GM19023 (cell line): ENCODE measurements around the gene ANXA8L1.
"Not testable (repeated sequence)": the region's sequence is repeated elsewhere in the genome, so short reads cannot be mapped to it uniquely, and the experiment has no call there.

ENCODE experiments used
- ATAC-seq: cut with Tn5 transposase; IDR thresholded peaks from one replicate; pipeline ENCODE4 v1.9.1; 2021; ENCODE audit warnings: mild to moderate bottlenecking, moderate library complexity; ENCODE audit not compliant: unreplicated experiment

ANXA8L1 gene

DNA sequence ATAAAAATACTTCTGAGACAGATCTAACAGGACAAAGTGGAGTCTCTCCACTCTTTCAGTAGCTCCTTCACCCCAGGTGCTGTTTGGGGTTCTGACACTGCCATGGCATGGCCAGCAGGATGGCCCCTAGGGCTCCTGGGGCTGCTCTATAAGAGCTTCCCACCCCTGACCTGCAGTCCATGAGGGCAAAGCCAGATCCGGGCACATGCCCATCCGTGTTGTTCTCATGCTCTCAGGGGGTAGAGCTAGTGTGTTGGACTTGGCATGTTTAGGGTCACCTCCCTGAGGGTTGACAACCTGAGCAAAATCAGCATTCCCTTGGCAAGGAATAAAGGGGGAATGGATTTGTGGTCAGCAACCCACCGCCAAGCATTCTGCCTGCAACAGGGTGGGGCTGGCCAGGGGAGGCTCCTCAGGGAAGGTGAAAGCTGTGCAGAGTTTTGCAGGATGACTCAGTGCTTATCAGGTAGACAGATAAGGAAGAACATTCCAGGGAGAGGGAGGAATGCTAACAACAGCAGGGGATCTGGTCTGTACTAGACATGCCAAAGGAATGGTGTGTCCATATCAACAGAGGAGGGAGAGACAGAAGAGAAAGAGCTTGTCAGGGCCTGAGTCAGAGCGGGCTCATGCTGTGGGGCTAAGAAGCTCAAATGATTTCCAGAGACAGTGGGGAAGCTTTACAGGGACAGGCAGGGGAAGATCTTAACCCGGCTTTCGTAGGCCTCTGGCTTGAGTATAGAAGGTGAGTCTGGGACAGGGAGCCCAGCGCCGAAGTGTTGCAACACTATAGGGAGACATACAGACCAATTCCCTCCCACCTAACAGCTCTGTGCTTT lies 21.1 kb downstream of the ANXA8L1 start:
- ATAC-seq = not testable (repeated sequence)

DNA sequence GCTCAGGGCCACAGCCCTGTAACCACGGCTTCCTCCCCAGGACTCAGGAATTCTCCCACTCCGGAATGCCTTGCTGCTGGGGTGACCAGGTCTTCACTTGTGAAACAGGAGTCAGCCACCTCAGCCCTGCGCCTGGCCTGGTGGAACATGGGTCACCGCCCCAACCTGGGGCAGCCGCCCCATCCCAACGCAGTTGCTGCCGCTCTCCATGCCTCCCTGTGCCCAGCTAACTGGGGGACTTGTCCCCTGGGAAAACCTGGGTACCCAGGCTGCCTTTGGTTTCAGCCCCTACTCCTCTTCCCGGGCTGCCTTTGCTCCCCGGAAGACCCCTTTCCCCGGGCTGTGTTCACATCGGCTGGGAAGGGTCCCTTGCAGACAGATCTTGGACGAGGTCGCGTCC lies 22.2 kb downstream of the ANXA8L1 start:
- ATAC-seq = not testable (repeated sequence)

DNA sequence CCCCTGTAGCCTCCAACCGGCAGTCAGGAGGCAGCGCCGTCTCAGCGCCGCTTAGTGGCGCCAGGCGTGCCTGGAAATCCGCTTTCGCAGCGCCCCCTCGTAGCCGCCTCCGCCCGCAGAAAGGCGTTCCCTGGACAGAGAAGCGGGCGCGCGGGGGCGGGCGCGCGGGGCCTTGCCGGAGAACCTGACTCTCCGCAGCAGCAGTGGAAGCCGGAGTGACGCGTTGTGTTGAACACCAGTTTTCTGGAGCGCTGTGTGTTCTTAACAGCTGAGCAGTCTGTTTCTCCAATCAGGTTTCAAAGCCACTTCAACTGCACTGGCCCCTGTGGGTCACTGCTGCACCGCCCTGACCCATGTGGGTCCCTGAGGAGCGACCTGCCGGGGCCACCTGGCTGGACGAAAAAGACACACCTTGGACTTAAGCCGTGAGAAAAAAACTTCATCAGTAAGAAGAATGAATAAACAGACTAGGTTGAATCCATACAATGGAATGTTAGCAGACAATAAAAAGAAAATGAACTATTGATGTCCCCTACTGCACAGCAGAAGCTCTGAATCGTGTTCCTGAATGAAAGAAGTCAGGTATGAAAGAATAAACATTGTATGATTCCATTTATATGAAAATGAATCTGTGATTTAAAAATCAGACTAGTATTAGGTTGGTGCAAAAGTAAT lies 22.8 kb downstream of the ANXA8L1 start:
- peak; percentile 73 for ATAC-seq

- ATAC-seq = not testable (repeated sequence)
These were observed 34.0 kb downstream of the ANXA8L1 start for GRCh38 chr10:46409556-46409955.

DNA sequence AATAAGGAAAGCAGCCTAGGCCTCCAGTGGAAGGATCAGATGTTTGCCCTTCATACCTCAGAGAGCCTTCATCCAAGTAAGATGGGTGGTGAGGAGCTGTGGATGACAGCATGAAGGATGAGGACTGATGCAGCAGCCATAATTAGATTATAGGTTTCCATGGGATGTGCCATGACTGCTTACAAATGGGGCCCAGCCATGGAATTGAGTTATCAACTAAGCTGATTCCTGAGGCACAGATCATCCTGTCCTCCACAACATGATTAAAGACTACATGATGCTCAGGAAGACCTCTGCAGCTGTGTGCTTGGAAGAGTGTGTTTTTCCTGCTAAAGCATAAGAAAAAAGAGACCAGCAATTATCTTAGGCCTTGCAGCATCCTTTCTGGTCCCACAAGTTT lies 35.5 kb downstream of the ANXA8L1 start:
- ATAC-seq = not testable (repeated sequence)

- ATAC-seq = not testable (repeated sequence)
These were observed 37.1 kb downstream of the ANXA8L1 start for GRCh38 chr10:46412665-46413064.

DNA sequence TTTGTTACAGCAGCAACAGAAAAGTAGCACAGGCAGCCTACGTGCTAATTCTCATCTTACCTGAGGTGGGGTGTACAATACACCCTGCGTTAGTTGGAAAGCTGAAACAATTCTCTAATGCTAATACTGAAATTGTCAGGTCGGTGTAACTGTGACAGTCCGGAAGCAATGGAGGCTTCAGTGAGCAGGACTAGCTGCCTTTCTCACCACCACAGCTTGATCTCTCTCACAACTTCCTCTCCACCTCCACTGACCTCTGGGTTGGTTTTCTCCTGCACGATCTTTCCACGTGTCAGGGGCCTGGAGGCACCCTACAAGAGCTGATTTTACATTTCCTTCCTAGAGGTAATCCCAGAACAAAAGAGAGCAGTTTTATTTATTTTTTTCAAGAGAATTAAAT lies 39.7 kb downstream of the ANXA8L1 start:
- ATAC-seq = not testable (repeated sequence)

DNA sequence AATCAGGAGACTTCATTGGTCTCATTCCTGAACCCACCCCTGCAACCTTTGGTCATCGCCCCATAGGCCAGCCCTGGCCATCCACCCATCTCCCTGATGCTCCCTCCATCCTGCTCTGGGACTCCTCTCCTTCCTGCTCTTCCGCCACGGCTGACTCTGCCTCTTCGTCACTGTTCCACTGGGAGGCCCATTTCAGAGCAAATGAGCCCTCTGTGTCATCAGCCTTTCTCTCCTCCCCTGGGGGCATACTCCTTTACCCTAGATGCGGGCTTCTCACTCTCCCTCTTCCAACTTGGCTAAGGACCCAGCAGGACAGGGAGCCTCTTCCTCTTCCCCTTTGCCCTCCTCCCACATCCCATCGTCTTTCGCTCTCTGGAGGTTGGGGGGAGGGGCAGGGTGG lies 42.7 kb downstream of the ANXA8L1 start:
- ATAC-seq = not testable (repeated sequence)

DNA sequence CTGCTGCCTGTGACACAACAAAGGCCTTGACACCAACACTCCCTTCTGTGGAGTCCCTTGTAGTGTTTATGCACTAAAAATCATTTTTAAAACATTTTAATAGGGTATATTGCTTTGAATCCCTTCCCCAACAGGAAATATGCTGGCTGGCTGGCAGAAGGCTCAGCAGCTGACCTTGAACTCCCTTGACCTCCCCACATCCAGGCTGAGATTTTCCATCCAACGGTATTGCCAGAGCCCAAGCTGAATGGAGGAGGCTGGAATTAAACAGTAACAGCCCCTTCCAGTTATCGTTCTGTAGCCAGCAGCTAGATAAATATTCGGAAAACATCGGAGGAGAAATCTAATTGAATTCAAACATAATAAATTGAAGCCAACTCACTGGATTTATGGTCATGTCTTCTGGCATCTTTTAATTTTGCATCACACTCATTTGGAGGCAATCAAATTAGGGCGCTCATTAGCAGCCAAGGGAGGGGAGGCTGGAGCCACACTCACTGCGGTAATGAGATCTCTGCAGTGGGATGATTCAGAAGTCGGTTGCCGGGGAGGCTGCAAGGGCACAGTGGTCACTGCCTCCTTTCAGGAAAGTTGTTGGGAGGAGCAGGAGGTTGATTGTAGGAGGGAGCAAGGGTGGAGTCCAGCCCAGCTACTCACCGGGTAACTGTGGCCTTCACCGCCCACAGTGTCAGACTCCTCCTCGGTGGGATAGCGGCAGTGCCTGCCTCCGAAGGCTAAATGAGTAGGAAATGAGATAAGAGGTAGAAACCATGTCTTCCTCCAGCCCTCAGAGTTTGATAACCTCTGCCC lies 44.2 kb downstream of the ANXA8L1 start:
- ATAC-seq = not testable (repeated sequence)

GRCh38 chr10:46423550-46423949 lies 48.0 kb downstream of the ANXA8L1 start:
- ATAC-seq = not testable (repeated sequence)

DNA sequence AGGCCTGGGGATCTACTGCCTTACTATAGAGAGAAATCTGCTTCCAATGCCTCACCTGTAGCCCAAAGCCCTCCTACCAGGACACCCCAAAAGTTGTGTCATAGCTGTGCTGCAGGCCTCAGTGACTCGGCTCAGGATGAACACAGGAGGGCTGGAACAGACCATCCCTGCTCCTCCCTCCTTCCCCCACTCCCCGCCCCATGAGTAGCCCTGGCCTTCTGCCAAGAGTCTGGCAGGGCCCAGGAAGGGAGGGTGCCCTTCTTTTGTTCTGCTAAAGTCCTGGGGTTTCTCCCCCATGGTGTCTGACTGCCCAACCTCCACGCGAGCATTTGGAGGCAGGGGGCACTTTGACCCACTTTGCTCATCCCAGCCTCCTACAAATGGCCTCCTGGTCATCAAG lies 65.4 kb downstream of the ANXA8L1 start:
- not testable (repeated sequence) for ATAC-seq
